Measurements from ENCODE around the gene USP17L10.
"Not testable (repeated sequence)": the region's sequence is repeated elsewhere in the genome, so short reads cannot be mapped to it uniquely, and the experiment has no call there.

- TF ChIP-seq CTCF (conservative IDR thresholded peaks at IDR 0.05); ZFX (IDR thresholded peaks at IDR 0.05): not testable (repeated sequence)
Observed at GRCh38 chr4:9224596-9224995, 14.1 kb downstream of the USP17L10 start, which contains the start of gene USP17L13.

Data from C4-2B (cell line).